Pons (tissue), 1 donor: ENCODE data around the gene BCAS4.
"Not testable (repeated sequence)": the region's sequence is repeated elsewhere in the genome, so short reads cannot be mapped to it uniquely, and the experiment has no call there.

Source experiments
- DNase-seq: peaks from one replicate; pipeline ENCODE4 v3.0.0-alpha.2; 2016; ENCODE audit warnings: low spot score

The BCAS4 gene

DNA sequence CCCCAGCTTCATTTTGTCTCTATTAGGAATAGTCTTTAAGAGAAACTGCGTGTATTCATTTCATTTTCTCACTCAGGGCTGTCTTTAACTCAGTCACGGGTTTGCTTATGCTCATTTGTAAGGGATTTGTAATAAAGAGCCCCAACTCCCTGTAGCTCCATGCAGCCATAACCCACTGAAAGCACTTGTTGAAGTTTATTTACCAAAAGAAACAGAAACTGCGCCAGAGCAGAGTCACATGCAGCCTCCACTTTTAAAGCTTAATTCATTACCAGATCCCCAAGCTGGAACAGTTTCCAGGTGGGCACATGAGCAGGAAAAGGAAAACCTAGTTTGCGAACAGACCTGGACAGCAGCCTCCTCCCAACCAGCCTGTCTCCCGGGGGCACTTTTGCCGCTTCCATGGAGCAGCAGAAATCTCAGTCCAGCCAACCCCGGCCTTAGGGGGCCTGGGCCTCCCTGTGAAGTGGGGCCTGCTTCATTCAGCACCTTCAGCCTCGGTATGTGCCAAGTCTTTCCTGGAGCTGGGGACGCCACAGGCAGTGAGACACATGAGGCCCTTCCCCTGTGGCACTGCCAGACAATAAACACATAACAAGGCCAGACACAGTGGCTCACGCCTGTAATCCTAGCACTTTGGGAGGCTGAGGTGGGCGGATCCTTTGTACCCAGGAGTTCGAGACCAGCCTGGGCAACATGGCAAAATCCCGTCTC, 4.5 kb downstream of the BCAS4 start:
- no peak for DNase-seq

DNA sequence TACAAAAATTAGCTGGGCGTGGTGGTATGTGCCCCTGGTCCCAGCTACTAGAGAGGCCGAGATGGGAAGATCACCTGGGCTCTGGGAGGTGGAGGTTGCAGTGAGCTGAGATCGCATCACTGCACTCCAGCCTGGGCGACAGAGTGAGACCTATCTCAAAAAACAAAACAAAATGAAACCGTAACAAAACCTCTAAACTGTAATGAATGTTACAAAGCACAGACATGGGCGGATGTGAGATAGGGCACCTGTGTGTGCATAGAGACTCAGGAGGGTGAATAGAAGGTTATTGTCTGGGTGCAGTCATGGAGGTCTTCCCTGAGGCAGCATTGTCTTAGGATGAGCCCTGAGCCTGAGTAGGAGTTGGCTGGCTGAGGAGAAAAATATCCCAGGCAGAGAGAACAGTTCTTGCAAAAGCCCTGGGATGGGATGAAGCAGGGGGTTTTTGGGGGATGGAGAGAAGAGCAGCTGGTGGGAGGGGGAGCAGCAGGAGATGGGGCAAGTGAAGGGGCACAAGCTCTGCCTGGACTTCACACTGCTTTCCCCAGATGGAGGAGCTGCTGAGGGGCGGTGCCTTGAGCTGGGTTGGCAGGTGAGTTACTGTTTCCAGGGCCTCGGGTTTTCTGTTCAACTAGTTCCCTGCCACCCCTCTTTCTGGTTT, 5.2 kb downstream of the BCAS4 start:
- no peak for DNase-seq

- DNase-seq, result not testable (repeated sequence)
These were observed 6.3 kb downstream of the BCAS4 start for GRCh38 chr20:50800986-50801746.

DNA sequence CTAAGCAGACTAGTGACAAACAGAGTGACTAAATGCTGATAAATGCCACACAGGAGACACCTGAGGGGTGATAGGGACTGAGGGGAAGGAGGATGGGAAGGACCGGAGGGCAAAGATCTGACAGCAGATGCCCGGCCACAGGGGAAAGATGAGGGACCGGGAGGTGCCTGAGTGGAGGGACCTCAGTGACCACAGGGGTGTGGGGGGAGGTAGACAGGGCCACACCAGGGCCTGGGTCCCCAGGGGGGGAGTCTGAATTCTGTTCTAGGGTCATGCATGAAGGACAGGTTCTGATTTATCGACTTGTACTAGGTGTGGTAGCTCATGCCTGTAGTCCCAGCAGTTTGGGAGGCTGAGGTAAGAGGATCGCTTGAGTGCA, 6.9 kb downstream of the BCAS4 start:
- no peak for DNase-seq

DNA sequence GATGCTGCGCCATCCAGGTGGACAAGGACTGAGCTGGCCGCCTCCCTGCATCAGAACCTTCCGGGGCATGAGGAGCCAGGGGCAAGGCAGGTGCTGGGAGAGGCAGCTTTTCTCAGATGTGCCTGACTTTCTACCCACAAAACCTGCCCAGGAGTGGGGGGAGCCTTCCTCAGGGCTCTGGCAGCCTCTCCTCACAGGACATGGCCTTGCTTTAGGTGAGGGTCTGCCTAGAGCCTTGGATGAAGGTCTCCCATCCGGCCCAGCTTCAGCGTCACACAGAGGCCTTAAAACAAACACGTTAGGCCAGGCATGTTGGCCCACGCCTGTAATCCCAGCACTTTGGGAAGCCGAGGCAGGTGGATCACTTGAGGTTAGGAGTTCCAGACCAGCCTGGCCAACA, 7.4 kb downstream of the BCAS4 start:
- no peak for DNase-seq

GRCh38 chr20:50804437-50805348, 9.8 kb downstream of the BCAS4 start:
- DNase-seq, result no peak

- DNase-seq, result no peak
These were observed 10.5 kb downstream of the BCAS4 start for GRCh38 chr20:50805349-50805684.

GRCh38 chr20:50806126-50806768, 11.4 kb downstream of the BCAS4 start:
- no peak for DNase-seq

DNA sequence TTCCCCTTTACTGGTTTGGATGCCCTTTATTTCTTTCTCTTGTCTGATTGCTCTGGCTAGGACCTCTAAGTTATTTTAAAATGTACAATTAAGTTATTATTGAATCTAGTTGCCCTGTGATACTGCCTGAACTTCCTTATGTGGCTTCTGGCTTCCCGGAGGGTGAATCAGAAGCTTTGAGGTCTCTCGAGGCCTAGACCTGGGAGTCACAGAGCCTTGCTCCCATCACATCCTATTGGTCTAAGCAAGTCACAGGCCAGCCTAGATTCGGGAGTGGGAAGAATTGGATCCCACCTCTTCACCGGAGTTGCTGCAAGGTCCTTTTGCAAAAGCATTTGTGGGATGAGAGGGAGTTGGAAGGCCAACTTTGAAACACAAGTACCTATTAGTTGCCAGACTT, 15.2 kb downstream of the BCAS4 start:
- no peak for DNase-seq

DNA sequence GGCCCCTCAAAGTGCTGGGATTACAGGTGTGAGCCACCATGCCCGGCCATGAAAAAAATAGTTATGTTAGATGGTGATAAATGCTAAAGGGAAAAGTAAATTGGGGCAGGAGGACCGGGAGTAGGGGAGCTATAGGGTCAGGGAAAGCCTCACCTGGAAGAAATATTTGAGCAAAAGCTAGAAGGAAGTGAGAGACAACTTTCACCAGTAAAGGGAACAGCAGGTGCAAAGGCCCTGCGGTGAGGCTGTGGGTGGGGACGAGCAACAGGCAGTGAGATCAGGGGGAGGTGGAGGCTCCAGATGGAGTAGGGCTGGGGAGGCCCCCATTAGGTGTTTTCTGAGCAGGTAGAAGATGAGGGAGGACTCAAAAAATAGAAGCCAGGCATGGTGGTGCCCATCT, 16.0 kb downstream of the BCAS4 start:
- no peak for DNase-seq

GRCh38 chr20:50813101-50813643, 18.3 kb downstream of the BCAS4 start:
- no peak for DNase-seq

DNA sequence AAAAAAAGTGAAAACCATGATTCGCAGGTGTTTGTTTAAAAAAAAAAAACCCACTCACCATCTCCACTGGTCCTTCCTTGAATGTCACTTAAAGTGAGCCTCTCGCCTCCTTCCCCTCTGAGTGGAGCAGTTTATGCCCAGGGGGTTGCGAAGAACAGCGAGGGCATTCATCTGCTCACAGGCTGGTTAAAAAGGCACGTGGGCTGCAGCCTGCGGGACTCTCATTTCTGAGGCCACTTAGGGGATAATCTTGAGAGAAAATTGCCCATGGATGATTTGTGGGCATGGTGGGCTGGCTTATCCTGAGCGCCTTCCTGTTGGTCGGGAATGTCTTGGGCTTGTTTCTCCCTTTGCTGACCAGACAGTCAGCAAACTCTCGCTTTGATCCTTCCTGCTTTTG, 18.9 kb downstream of the BCAS4 start:
- DNase-seq, result no peak

GRCh38 chr20:50814438-50815161, 19.7 kb downstream of the BCAS4 start:
- DNase-seq, result no peak

DNA sequence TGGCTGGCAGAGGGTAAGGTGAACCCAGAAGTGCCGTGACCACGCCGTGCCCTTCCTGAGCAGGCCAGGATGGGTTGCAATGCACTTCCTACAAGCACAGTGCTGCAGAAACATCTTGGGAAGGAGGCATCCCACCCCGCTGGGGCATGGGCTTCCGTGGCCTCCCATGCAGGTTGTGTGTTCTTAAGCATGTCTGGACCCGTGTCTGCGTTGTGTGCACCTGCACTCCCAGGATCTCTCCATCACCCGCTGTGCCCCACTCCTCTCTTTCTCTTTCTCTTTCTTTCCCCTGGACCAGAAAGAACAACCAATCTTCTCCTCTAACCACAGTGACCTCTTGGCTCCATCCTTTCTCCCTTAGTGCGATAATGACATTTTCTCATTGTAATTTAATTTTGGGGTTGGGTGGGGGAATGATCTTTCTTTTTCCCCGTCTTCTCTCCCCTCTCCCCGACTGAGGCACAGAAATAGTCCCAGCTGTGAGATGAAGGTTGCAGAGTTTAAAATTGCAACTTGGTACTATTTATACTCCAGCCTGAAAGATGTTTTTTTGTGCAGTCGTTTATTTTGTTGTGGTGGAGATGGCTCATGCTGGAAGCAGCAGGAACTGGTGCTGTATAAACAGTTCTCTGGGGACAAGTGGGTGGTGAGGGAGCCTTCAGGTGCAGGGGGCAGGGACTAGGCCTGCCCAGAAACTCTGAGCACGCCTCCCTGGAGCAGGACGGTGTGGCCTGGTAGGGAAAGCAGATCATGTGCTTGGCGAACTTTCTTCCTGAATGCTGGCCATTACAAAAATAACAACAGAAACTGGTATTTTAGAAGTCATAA, 20.5 kb downstream of the BCAS4 start:
- DNase-seq, result no peak

GRCh38 chr20:50817776-50818172, 22.9 kb downstream of the BCAS4 start:
- DNase-seq, result no peak

DNA sequence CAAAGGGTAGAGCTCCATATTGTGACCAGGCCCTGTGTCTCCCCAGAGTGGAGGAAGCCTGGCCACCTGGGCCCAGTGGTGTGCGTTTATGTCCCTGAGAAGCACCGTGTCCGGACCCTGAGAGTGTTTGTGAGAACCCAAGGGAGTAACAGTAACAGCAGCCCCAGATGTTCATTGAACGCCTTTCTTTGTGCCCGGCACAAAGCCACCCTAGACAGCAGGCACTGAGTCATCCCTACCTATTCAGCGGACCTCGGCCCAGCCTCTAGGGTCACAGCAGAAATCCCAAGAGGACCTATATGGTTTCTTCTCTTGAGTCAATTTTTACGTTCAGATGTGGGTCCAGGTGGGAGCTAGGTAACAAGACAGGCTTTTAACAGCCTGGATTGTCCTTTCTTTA, 24.5 kb downstream of the BCAS4 start:
- no peak for DNase-seq

GRCh38 chr20:50820515-50821256, 25.8 kb downstream of the BCAS4 start:
- DNase-seq, result no peak

- DNase-seq, result no peak
These were observed 26.5 kb downstream of the BCAS4 start for GRCh38 chr20:50821257-50821921.

- DNase-seq, result no peak
These were observed 27.1 kb downstream of the BCAS4 start for GRCh38 chr20:50821994-50822393.
